ENCODE measurements around the gene VSIG10L. TPM values are rescaled to one million over a fixed set of nuclear protein-coding genes. Genes with fewer than 3 reads are reported as not detected.

The VSIG10L gene
- total RNA-seq, 2 experiments from 2014 or later: 0.09 to 1.6 TPM

GRCh38 chr19:51327066-51328001 lies 14.6 kb downstream of the VSIG10L start:
- Histone ChIP-seq H2AFZ (ENCODE audit: low read length) (no peak overlapping the region), H3K9me2 (ENCODE audit: insufficient read depth, low read length) (no peaks in the 10 kb centered on the region), H3K36me3 (ENCODE audit: insufficient read depth, low read length) (no peaks in the 10 kb centered on the region), H3K4me1 (ENCODE audit: insufficient read depth, low read length, poor library complexity, severe bottlenecking) (no peaks in the 10 kb centered on the region), H3K79me2 (ENCODE audit: insufficient read depth, low read depth, low read length) (no peaks in the 10 kb centered on the region), H3K4me2 (ENCODE audit: low read length) (no peak overlapping the region), H3K9me3 (ENCODE audit: low read length) (no peaks in the 10 kb centered on the region), H3K4me3 (ENCODE audit: low read depth, low read length, poor library complexity, severe bottlenecking) (no peak overlapping the region), H3K27ac (ENCODE audit: low read depth, low read length, poor library complexity, severe bottlenecking) (no peak overlapping the region), H4K20me1 (ENCODE audit: insufficient read depth, low read length) (no peaks in the 10 kb centered on the region)
- CTCF ChIA-PET (ENCODE audit: unreplicated experiment): no interaction called here
- POLR2A ChIA-PET: no interaction called here
- BruUV-seq (replicated peaks): no TSS peak
- DNase-seq (ENCODE audit: low spot score): no peak
- intact Hi-C loops (cut with micrococcal nuclease; ENCODE audit: unreplicated experiment): no loop called here
- TF ChIP-seq EZH2phosphoT487 (IDR thresholded peaks at IDR 0.05; ENCODE audit: borderline replicate concordance, low read depth, low read length) (no peak), CTCF (conservative IDR thresholded peaks at IDR 0.05; ENCODE audit: low read length) (no peak)

DNA sequence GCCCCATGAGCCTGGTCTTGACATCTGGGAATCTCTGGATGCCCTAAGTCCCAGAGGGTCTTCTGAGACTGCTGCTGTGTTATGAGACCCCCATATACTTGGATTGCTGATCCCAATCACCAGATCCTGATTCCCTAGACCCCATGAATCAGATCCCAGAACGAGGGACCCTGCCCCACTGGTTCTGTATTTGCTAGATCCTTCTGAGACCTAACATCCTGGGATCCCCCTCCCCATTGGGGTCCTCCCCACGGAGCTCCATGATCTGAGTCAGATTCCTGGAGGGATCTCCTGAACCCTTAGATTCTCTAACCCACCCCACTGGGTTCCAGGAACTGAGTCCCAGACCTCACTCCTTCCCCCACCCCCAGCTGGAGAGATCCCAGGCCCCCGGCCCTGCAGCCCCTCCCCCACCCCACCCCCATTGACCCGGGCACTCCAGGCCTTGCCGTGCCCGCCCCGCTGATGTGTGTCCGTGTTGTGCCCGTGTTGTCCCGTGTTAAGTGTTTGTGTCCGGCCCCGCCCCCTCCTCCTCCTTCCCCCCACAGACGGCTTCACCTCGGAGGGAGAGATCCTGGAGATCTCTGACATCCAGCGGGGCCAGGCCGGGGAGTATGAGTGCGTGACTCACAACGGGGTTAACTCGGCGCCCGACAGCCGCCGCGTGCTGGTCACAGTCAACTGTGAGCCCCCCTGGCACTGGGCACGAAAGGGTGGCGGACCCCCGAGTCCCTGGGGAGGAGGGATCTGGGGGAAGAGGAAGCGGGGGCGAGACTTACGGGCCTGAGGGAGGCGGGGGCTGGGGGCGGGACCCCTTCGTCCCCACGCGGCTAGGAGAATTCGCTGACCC lies 15.5 kb downstream of the VSIG10L start:
- intact Hi-C loops (cut with micrococcal nuclease; ENCODE audit: unreplicated experiment): no loop called here
- BruUV-seq (replicated peaks): no TSS peak
- Histone ChIP-seq H3K4me2 (ENCODE audit: low read length) (no peak overlapping the region), H2AFZ (ENCODE audit: low read length) (no peak overlapping the region), H3K9me3 (ENCODE audit: low read length) (no peaks in the 10 kb centered on the region), H3K36me3 (ENCODE audit: insufficient read depth, low read length) (no peaks in the 10 kb centered on the region), H3K79me2 (ENCODE audit: insufficient read depth, low read depth, low read length) (no peaks in the 10 kb centered on the region), H3K9me2 (ENCODE audit: insufficient read depth, low read length) (no peaks in the 10 kb centered on the region), H3K27ac (ENCODE audit: low read depth, low read length, poor library complexity, severe bottlenecking) (no peak overlapping the region), H3K4me3 (ENCODE audit: low read depth, low read length, poor library complexity, severe bottlenecking) (no peak overlapping the region), H3K4me1 (ENCODE audit: insufficient read depth, low read length, poor library complexity, severe bottlenecking) (no peaks in the 10 kb centered on the region), H4K20me1 (ENCODE audit: insufficient read depth, low read length) (no peaks in the 10 kb centered on the region)
- TF ChIP-seq CTCF (conservative IDR thresholded peaks at IDR 0.05; ENCODE audit: low read length) (no peak), EZH2phosphoT487 (IDR thresholded peaks at IDR 0.05; ENCODE audit: borderline replicate concordance, low read depth, low read length) (no peak)
- ChIA-PET CTCF (ENCODE audit: unreplicated experiment) (no interaction called here), POLR2A (no interaction called here)
- no peak for DNase-seq (ENCODE audit: low spot score)
